IMR-90 (cell line): ENCODE data around the gene MFSD2A. TPM values are rescaled to one million over a fixed set of nuclear protein-coding genes. Genes with fewer than 3 reads are reported as not detected.

Experiments used
- ATAC-seq: fragments of 200-7000 bp; cut with Tn5 transposase; 2 replicates; pipeline ENCODE4 v1.9.1; 2020; ENCODE audit warnings: low read depth, mild to moderate bottlenecking, moderate library complexity
- BruUV-seq: library from RNA; stranded (reverse); fragments of 400-500 nt; replicated peaks from 2 replicates; lab custom pipeline; 2021; lab: Mats Ljungman, UMichigan
- CTCF ChIA-PET: fragments of 300-600 bp; formaldehyde crosslinking; extraction: SDS; loops from one replicate; lab custom pipeline; 2021; ENCODE audit warnings: antibody characterized with exemption; lab: Yijun Ruan, JAX
- POLR2A ChIA-PET: fragments of 300-600 bp; sonication (Branson Sonifier 250); formaldehyde crosslinking; loops from one replicate; lab custom pipeline; 2022; ENCODE audit warnings: antibody characterized with exemption; ENCODE audit not compliant: unreplicated experiment; lab: Charles Lee
- DNase-seq: peaks from one replicate; pipeline ENCODE4 v3.0.0; 2013
- H2AFZ ChIP-seq: replicated peaks from 2 replicates; pipeline ENCODE3; 2013; ENCODE audit warnings: low read length, mild to moderate bottlenecking; ENCODE audit not compliant: poor library complexity
- H2AK5ac ChIP-seq: 2 replicates; pipeline ENCODE4 v1.6.1; 2013; ENCODE audit warnings: low read depth, low read length, inconsistent platforms
- H2AK9ac ChIP-seq: replicated peaks from 2 replicates; pipeline ENCODE3; 2013; ENCODE audit warnings: mild to moderate bottlenecking, low read depth, low read length, moderate library complexity; ENCODE audit not compliant: poor library complexity
- H2BK120ac ChIP-seq: 2 replicates; pipeline ENCODE4 v1.6.1; 2013; ENCODE audit warnings: low read depth, low read length, inconsistent platforms
- H2BK15ac ChIP-seq: 3 replicates; pipeline ENCODE4 v1.6.1; 2013; ENCODE audit warnings: low read depth, low read length, inconsistent platforms
- H2BK20ac ChIP-seq: 2 replicates; pipeline ENCODE4 v1.6.1; 2013; ENCODE audit warnings: low read depth, mild to moderate bottlenecking, inconsistent platforms, low read length, moderate library complexity
- H2BK5ac ChIP-seq: 2 replicates; pipeline ENCODE4 v1.6.1; 2013; ENCODE audit warnings: mild to moderate bottlenecking, low read depth, low read length, inconsistent platforms; ENCODE audit not compliant: poor library complexity, severe bottlenecking
- H3K14ac ChIP-seq: replicated peaks from 2 replicates; pipeline ENCODE4 v1.6.1; 2013; ENCODE audit warnings: low read depth, low read length, inconsistent platforms
- H3K18ac ChIP-seq: 2 replicates; pipeline ENCODE4 v1.6.1; 2013; ENCODE audit warnings: low read depth, low read length, control low read depth
- H3K23ac ChIP-seq: 2 replicates; pipeline ENCODE4 v1.6.1; 2013; ENCODE audit warnings: low read depth, low read length, inconsistent platforms
- H3K27ac ChIP-seq: 2 replicates; pipeline ENCODE4 v1.5.1; 2013; ENCODE audit warnings: mild to moderate bottlenecking, control low read depth, low read length; ENCODE audit not compliant: insufficient read depth
- H3K27me3 ChIP-seq: 2 replicates; pipeline ENCODE4 v1.6.1; 2013; ENCODE audit warnings: low read length; ENCODE audit not compliant: control insufficient read depth, insufficient read depth
- H3K36me3 ChIP-seq: 2 replicates; pipeline ENCODE4 v1.6.1; 2013; ENCODE audit warnings: low read length, mixed read lengths; ENCODE audit not compliant: control insufficient read depth, insufficient read depth
- H3K4ac ChIP-seq: 2 replicates; pipeline ENCODE4 v1.6.1; 2013; ENCODE audit warnings: low read depth, low read length, inconsistent platforms
- H3K4me1 ChIP-seq: 2 replicates; pipeline ENCODE4 v1.6.1; 2013; ENCODE audit warnings: low read length, mixed read lengths; ENCODE audit not compliant: control insufficient read depth, insufficient read depth
- H3K4me2 ChIP-seq: 2 replicates; pipeline ENCODE4 v1.6.1; 2013; ENCODE audit warnings: low read depth, mild to moderate bottlenecking, control low read depth, low read length, moderate library complexity
- H3K4me3 ChIP-seq: 2 replicates; pipeline ENCODE4 v1.5.1; 2013; ENCODE audit warnings: low read depth, mild to moderate bottlenecking, control low read depth, low read length, moderate library complexity; ENCODE audit not compliant: insufficient read depth
- H3K56ac ChIP-seq: 2 replicates; pipeline ENCODE4 v1.6.1; 2013; ENCODE audit warnings: low read length, inconsistent platforms; ENCODE audit not compliant: insufficient read depth; ENCODE audit errors: extremely low read depth
- H3K79me1 ChIP-seq, 2 experiments: 2 replicates each; pipeline ENCODE4 v1.6.1; 2013; ENCODE audit warnings: low read length in 2 of 2, inconsistent platforms in 1 of 2, low read depth in 1 of 2
- H3K9ac ChIP-seq: 2 replicates; pipeline ENCODE4 v1.6.1; 2013; ENCODE audit warnings: low read depth, low read length, control low read depth
- H3K9me1 ChIP-seq: 2 replicates; pipeline ENCODE4 v1.6.1; 2013; ENCODE audit warnings: low read length, inconsistent platforms; ENCODE audit not compliant: insufficient read depth
- H3K9me3 ChIP-seq: 2 replicates; pipeline ENCODE4 v1.6.1; 2013; ENCODE audit warnings: low read length; ENCODE audit not compliant: control insufficient read depth, insufficient read depth
- H4K20me1 ChIP-seq: 2 replicates; pipeline ENCODE4 v1.6.1; 2013; ENCODE audit warnings: low read length, inconsistent platforms; ENCODE audit not compliant: insufficient read depth
- H4K5ac ChIP-seq: 2 replicates; pipeline ENCODE4 v1.6.1; 2013; ENCODE audit warnings: mild to moderate bottlenecking, low read depth, low read length, control low read depth
- H4K8ac ChIP-seq, 2 experiments: 2 replicates each; pipeline ENCODE4 v1.6.1; 2013; ENCODE audit warnings: low read depth in 2 of 2, low read length in 2 of 2, control low read depth in 1 of 2, inconsistent platforms in 1 of 2
- H4K91ac ChIP-seq: 2 replicates; pipeline ENCODE4 v1.6.1; 2013; ENCODE audit warnings: low read depth, low read length, inconsistent platforms; ENCODE audit not compliant: insufficient read depth
- CEBPB ChIP-seq: IDR thresholded peaks from 2 replicates; pipeline ENCODE4 v1.6.1; 2012; ENCODE audit warnings: low read depth, low read length, improper control_type of control experiment
- CHD1 ChIP-seq: IDR thresholded peaks from 2 replicates; pipeline ENCODE4 v1.6.1; 2012; ENCODE audit warnings: low read depth, low read length, improper control_type of control experiment
- MAFK ChIP-seq: IDR thresholded peaks from 2 replicates; pipeline ENCODE4 v1.6.1; 2012; ENCODE audit warnings: low read depth, low read length, improper control_type of control experiment
- SMC3 ChIP-seq: fragments of 150-350 bp; IDR thresholded peaks from 2 replicates; pipeline ENCODE4 v1.6.1; 2016; ENCODE audit warnings: low read depth, mild to moderate bottlenecking, antibody characterized with exemption, low read length, moderate library complexity
- WGBS, 2 experiments: methylation state at CpG; one replicate each; pipeline versions ENCODE4 v1.1.5 to v1.1.7; 2013; ENCODE audit warnings: missing lambda C conversion rate in 2 of 2; ENCODE audit not compliant: insufficient read length in 1 of 2; ENCODE audit errors: extremely low coverage in 2 of 2; 5-methylcytosine and 5-hydroxymethylcytosine counted together
- dilution Hi-C: fragments of 300-500 bp; cut with HindIII; formaldehyde crosslinking; loops from one replicate; pipeline ENCODE4 v1.14.3; 2018; ENCODE audit warnings: low sequenced_read_pairs; ENCODE audit not compliant: unreplicated experiment
- in situ Hi-C: fragments of 300-500 bp; cut with MboI; formaldehyde crosslinking; loops from 3 replicates; pipeline ENCODE4 v1.14.3; 2019; ENCODE audit warnings: low sequenced_read_pairs, inconsistent platforms, mixed read lengths
- intact Hi-C: fragments of 100-400 bp; cut with micrococcal nuclease; formaldehyde crosslinking; loops from 2 replicates; pipeline ENCODE4 v1.10.0; 2022
- polyA plus RNA-seq, 3 experiments: library from polyadenylated mRNA; depleted of rRNA; stranded (reverse); fragments of >200 nt; gene quantifications; 2 replicates each; pipeline ENCODE4 v1.2.3, GENCODE V29; 2012; ENCODE audit warnings: low replicate concordance in 1 of 3
- total RNA-seq: library from RNA; depleted of rRNA; stranded (reverse); fragments of >200 nt; gene quantifications from 2 replicates; pipeline ENCODE4 v1.2.3, GENCODE V29; 2012

The MFSD2A gene
- total and polyA plus RNA-seq, 2 of the 4 experiments (the other 2 are of a cell fraction): 5.7 to 7.3 TPM

DNA sequence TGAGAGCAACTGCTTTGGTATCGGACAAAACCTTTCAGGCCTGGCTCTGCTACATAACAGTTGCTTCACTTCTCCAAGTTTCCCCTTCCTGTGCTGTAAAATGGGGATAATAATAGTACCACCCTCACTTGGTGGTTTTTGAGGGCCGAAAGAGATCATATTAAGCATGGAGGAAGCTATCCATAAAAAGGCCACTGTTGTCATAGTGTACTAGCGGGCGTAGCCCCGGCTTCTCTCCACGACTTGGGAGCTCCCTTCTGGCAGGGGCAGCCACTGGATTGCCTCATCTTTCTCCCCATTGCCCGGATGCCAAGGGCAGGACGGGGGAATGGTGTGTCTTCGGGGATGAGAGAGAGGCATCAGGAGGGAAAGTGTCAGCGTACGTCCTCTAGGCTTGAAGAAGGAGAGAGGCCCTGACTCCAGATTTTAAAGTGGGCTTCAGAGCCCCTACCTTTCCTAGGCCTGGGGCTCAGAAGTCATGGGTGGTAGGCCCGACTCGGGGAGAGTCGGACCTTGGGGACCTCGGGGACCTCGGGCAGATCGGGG lies 548 bp upstream of the MFSD2A start:
- CTCF ChIA-PET: no interaction called here
- peak overlapping the region; percentile 60; the same call in 1 of the 2 replicates for H2AK5ac ChIP-seq
- H3K79me1 ChIP-seq: peaks cover 0 to 19% of the 10 kb centered on the region in 2 experiments; a peak in 3 of 4 replicates
- ATAC-seq (no peak), DNase-seq (no peak)
- H3K9me1 ChIP-seq: peaks cover 8% of the 10 kb centered on the region
- H3K4ac ChIP-seq: peak overlapping the region; percentile 72
- H4K8ac ChIP-seq: peak overlapping the region; percentile 18 to 87; a peak in 2 of 4 replicates
- peaks cover 3% of the 10 kb centered on the region; the same call in 1 of the 2 replicates for H3K27me3 ChIP-seq
- H3K36me3 ChIP-seq: peaks cover 1% of the 10 kb centered on the region; the same call in 1 of the 2 replicates
- dilution Hi-C loops (no loop called here), intact Hi-C loops (no loop called here), in situ Hi-C loops (no loop called here)
- no peaks in the 10 kb centered on the region; the same call in 1 of the 2 replicates for H3K9me3 ChIP-seq
- H3K27ac ChIP-seq: no peak overlapping the region; the same call in 1 of the 2 replicates
- POLR2A ChIA-PET: no interaction called here
- H3K4me1 ChIP-seq: peaks cover 9% of the 10 kb centered on the region
- H3K23ac ChIP-seq: peak overlapping the region; percentile 55; the same call in 1 of the 2 replicates
- H2AFZ ChIP-seq: peak overlapping the region; percentile 92
- TF ChIP-seq MAFK (no peak), SMC3 (no peak), CHD1 (no peak), CEBPB (no peak)
- peak overlapping the region; percentile 31; the same call in 1 of the 2 replicates for H3K9ac ChIP-seq
- H2BK20ac ChIP-seq: no peak overlapping the region
- H2BK5ac ChIP-seq: no peak overlapping the region
- H2AK9ac ChIP-seq: peak overlapping the region; percentile 95
- WGBS, 2 experiments: 21% methylated on average over 6 of the region's 17 CpGs; no CpG with 5 or more reads in 1 of the 2 experiments
- H2BK120ac ChIP-seq: peak overlapping the region; percentile 62; the same call in 1 of the 2 replicates
- H4K91ac ChIP-seq: peak overlapping the region; percentile 77; the same call in 1 of the 2 replicates
- H3K18ac ChIP-seq: no peak overlapping the region
- H4K5ac ChIP-seq: no peak overlapping the region
- no peaks in the 10 kb centered on the region; the same call in 1 of the 2 replicates for H4K20me1 ChIP-seq
- H3K4me2 ChIP-seq: peak overlapping the region; percentile 69; the same call in 1 of the 2 replicates
- H3K56ac ChIP-seq: no peak overlapping the region
- peak overlapping the region; percentile 48; the same call in 1 of the 2 replicates for H3K14ac ChIP-seq
- H2BK15ac ChIP-seq: 0 out of 3 replicates have a peak overlapping the region, but pooled peaks have one; percentile 32
- BruUV-seq: no TSS peak
- no peak overlapping the region for H3K4me3 ChIP-seq
